ENCODE data around the gene WDR46. TPM values are rescaled to one million over a fixed set of nuclear protein-coding genes. Genes with fewer than 3 reads are reported as not detected.
A peak's percentile ranks its signal among the peaks of the same experiment; 100 is the strongest.

WDR46 gene
- total and polyA plus RNA-seq, 4 experiments from 2014 or later: 60.8 to 88.9 (median 66.0) TPM

DNA sequence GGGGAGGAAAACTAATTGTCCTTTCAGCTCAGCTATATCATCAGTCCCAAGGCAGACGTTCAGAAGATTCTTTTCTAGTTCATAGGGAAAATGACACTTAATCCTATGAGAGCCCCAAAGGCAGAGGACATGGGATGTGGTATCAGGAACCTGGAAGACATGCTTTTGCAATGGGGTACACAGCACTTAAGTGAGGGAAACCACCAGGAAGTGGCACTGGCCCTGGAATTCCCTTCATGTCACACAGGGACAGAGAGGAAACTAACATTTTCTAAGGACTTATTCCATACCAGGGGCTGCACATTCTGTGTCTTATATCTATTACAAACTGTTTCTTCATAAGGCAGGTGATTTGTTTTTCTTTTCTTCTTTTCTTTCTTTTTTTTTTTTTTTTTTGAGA lies 45.6 kb downstream of the WDR46 start:
- intact Hi-C loops (cut with micrococcal nuclease): no loop called here
- POLR2A ChIA-PET (ENCODE audit: partially characterized antibody): no interaction called here
- Histone ChIP-seq H3K27me3 (ENCODE audit: insufficient read depth, low read length) (no peaks in the 10 kb centered on the region), H3K4me3 (ENCODE audit: low read length in 2 of 2) (no peak overlapping the region), H3K4me1 (ENCODE audit: insufficient read depth, low read length) (peaks cover 10% of the 10 kb centered on the region), H3K36me3 (ENCODE audit: insufficient read depth, low read length) (no peaks in the 10 kb centered on the region), H3K9me3 (ENCODE audit: control insufficient read depth in 1 of 2, low read length in 2 of 2) (no peaks in the 10 kb centered on the region), H3K27ac (ENCODE audit: low read depth, low read length) (no peak overlapping the region)
- CTCF ChIA-PET (ENCODE audit: partially characterized antibody): interaction anchor here (0.7 to 1.3 kb wide), 4 partner anchors 28 to 1394 kb away, joined by 3 read pairs; partner anchors contain the start of genes RPS18 and VPS52
- Mint-ChIP-seq H3K4me3 (no peak overlapping the region), H3K36me3 (no peaks in the 10 kb centered on the region), H3K27ac (no peak overlapping the region), H3K4me1 (peaks cover 6 to 15% (median 11%) of the 10 kb centered on the region in 4 donors), H3K27me3 (peaks cover 5 to 12% of the 10 kb centered on the region in 2 donors), H3K9me3 (no peaks in the 10 kb centered on the region)
- no peak for DNase-seq

DNA sequence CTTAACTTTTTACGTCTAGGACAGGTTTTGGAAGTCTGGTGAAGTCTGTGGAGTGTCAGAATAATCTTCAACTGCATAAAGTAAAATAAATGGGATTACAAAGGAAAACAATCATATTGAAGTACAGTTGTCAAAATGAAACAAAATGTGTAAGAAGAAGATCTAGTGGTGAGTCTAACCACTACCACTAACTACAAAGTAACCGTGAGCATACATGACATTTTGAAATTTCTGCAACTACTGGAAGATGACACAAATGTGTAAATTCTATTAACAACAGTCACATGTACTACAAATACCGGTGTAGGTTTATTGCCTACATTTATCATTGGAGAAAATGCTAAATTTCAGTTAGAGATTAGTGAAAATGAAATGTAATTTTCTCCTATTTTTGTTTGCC lies 47.1 kb downstream of the WDR46 start:
- intact Hi-C loops (cut with micrococcal nuclease): no loop called here
- peak overlapping the region in 2 of 7 donors; percentile 8 to 19 for H3K27ac Mint-ChIP-seq
- H3K27me3 Mint-ChIP-seq: peaks cover 5 to 12% of the 10 kb centered on the region in 2 donors
- H3K36me3 Mint-ChIP-seq: no peaks in the 10 kb centered on the region
- Histone ChIP-seq H3K27ac (ENCODE audit: low read depth, low read length) (no peak overlapping the region), H3K27me3 (ENCODE audit: insufficient read depth, low read length) (no peaks in the 10 kb centered on the region), H3K36me3 (ENCODE audit: insufficient read depth, low read length) (no peaks in the 10 kb centered on the region), H3K4me1 (ENCODE audit: insufficient read depth, low read length) (peaks cover 4% of the 10 kb centered on the region), H3K4me3 (ENCODE audit: low read length in 2 of 2) (no peak overlapping the region), H3K9me3 (ENCODE audit: control insufficient read depth in 1 of 2, low read length in 2 of 2) (no peaks in the 10 kb centered on the region)
- peaks cover 3 to 7% (median 5%) of the 10 kb centered on the region in 4 donors for H3K4me1 Mint-ChIP-seq
- DNase-seq: no peak
- H3K4me3 Mint-ChIP-seq: peak overlapping the region in 2 of 8 donors; percentile 4 to 40
- no peaks in the 10 kb centered on the region for H3K9me3 Mint-ChIP-seq
- POLR2A ChIA-PET (ENCODE audit: partially characterized antibody): interaction anchor here (0.9 to 1.9 kb wide), 2 partner anchors 33 to 36 kb away, joined by 4 to 8 read pairs; partner anchors contain the start of genes B3GALT4 and RING1
- CTCF ChIA-PET (ENCODE audit: partially characterized antibody): no interaction called here

- peaks cover 9 to 23% of the 10 kb centered on the region in 2 donors for H3K27me3 Mint-ChIP-seq
- no peaks in the 10 kb centered on the region for H3K36me3 Mint-ChIP-seq
- Histone ChIP-seq H3K4me1 (ENCODE audit: insufficient read depth, low read length) (peaks cover 4% of the 10 kb centered on the region), H3K9me3 (ENCODE audit: control insufficient read depth in 1 of 2, low read length in 2 of 2) (no peaks in the 10 kb centered on the region), H3K4me3 (ENCODE audit: low read length in 2 of 2) (no peak overlapping the region), H3K27ac (ENCODE audit: low read depth, low read length) (no peak overlapping the region), H3K36me3 (ENCODE audit: insufficient read depth, low read length) (no peaks in the 10 kb centered on the region), H3K27me3 (ENCODE audit: insufficient read depth, low read length) (no peaks in the 10 kb centered on the region)
- no peak overlapping the region for H3K4me3 Mint-ChIP-seq
- intact Hi-C loops (cut with micrococcal nuclease): no loop called here
- H3K4me1 Mint-ChIP-seq: peaks cover 3 to 7% (median 5%) of the 10 kb centered on the region in 4 donors
- ChIA-PET CTCF (ENCODE audit: partially characterized antibody) (interaction anchor here (0.9 kb wide), 1 partner anchor 11 kb away, joined by 4 read pairs; no protein-coding TSS in a partner anchor), POLR2A (ENCODE audit: partially characterized antibody) (no interaction called here)
- no peak for DNase-seq
- no peak overlapping the region for H3K27ac Mint-ChIP-seq
- no peaks in the 10 kb centered on the region for H3K9me3 Mint-ChIP-seq
These were observed 51.3 kb downstream of the WDR46 start for GRCh38 chr6:33237741-33238140.

DNA sequence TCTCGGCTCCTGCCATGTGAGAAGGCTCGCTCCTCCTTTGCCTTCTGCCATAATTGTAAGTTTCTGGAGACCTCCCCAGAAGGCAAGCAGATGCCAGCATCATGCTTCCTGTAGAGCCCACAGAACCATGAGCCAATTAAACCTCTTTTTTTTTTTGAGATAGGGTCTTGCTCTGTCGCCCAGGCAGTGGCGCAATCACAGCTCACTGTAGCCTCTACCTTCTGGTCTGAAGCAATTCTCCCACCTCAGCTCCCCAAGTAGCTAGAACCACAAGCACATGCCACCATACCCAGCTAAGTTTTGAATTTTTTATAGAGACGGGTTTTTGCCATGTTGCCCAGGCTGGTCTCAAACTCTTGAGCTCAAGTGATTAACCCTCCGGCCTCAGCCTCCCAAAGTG lies 52.2 kb downstream of the WDR46 start:
- Mint-ChIP-seq H3K36me3 (no peaks in the 10 kb centered on the region), H3K4me1 (peaks cover 1 to 3% (median 2%) of the 10 kb centered on the region in 4 donors), H3K27ac (no peak overlapping the region), H3K9me3 (no peaks in the 10 kb centered on the region), H3K4me3 (no peak overlapping the region), H3K27me3 (peaks cover 12 to 21% of the 10 kb centered on the region in 2 donors)
- Histone ChIP-seq H3K36me3 (ENCODE audit: insufficient read depth, low read length) (no peaks in the 10 kb centered on the region), H3K4me1 (ENCODE audit: insufficient read depth, low read length) (peaks cover 3% of the 10 kb centered on the region), H3K27ac (ENCODE audit: low read depth, low read length) (no peak overlapping the region), H3K27me3 (ENCODE audit: insufficient read depth, low read length) (no peaks in the 10 kb centered on the region), H3K4me3 (ENCODE audit: low read length in 2 of 2) (no peak overlapping the region), H3K9me3 (ENCODE audit: control insufficient read depth in 1 of 2, low read length in 2 of 2) (no peaks in the 10 kb centered on the region)
- DNase-seq: no peak
- ChIA-PET CTCF (ENCODE audit: partially characterized antibody) (no interaction called here), POLR2A (ENCODE audit: partially characterized antibody) (interaction anchor here (1.0 kb wide), 1 partner anchor 28 kb away, joined by 3 read pairs; no protein-coding TSS in a partner anchor)
- intact Hi-C loops (cut with micrococcal nuclease): no loop called here

- no peak overlapping the region for H3K27ac ChIP-seq (ENCODE audit: low read depth, low read length)
- Mint-ChIP-seq H3K9me3 (no peaks in the 10 kb centered on the region), H3K27ac (no peak overlapping the region), H3K27me3 (peaks cover 14 to 24% of the 10 kb centered on the region in 2 donors), H3K4me3 (no peak overlapping the region), H3K4me1 (no peaks in the 10 kb centered on the region), H3K36me3 (no peaks in the 10 kb centered on the region)
- POLR2A ChIA-PET (ENCODE audit: partially characterized antibody): interaction anchor here (1.0 kb wide), 1 partner anchor 27 kb away, joined by 3 read pairs; no protein-coding TSS in a partner anchor
- H3K27me3 ChIP-seq (ENCODE audit: insufficient read depth, low read length): no peaks in the 10 kb centered on the region
- H3K36me3 ChIP-seq (ENCODE audit: insufficient read depth, low read length): no peaks in the 10 kb centered on the region
- no peaks in the 10 kb centered on the region for H3K9me3 ChIP-seq (ENCODE audit: control insufficient read depth in 1 of 2, low read length in 2 of 2)
- no peak overlapping the region for H3K4me3 ChIP-seq (ENCODE audit: low read length in 2 of 2)
- CTCF ChIA-PET (ENCODE audit: partially characterized antibody): interaction anchor here (1.2 kb wide), 1 partner anchor 12 kb away, joined by 3 read pairs; no protein-coding TSS in a partner anchor
- H3K4me1 ChIP-seq (ENCODE audit: insufficient read depth, low read length): no peaks in the 10 kb centered on the region
- DNase-seq: no peak
- intact Hi-C loops (cut with micrococcal nuclease): no loop called here
These were observed 52.7 kb downstream of the WDR46 start for GRCh38 chr6:33236328-33236727.

DNA sequence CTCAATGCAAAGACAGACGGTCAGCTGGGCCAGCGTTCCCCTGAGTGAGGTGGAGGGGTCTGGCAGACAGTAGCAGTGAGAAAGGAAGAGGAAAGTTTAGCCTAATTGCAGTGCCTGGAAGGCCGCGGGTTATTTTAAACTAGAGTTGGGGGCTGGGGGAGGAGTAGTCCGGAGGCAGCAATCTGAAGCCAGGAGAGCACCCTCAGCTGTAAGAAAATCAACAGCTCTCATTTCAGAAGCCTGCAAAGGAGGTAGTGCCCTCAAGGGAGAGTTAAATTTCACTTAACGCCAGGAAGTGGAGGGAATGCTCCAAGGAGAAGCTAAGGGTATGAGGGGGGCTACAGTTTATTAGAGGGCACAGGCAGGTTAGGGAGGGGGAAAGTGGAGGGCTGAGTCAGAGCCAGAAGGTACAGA lies 53.8 kb downstream of the WDR46 start:
- H3K4me1 Mint-ChIP-seq: no peaks in the 10 kb centered on the region
- Histone ChIP-seq H3K4me1 (ENCODE audit: insufficient read depth, low read length) (no peaks in the 10 kb centered on the region), H3K27ac (ENCODE audit: low read depth, low read length) (no peak overlapping the region), H3K27me3 (ENCODE audit: insufficient read depth, low read length) (no peaks in the 10 kb centered on the region), H3K36me3 (ENCODE audit: insufficient read depth, low read length) (no peaks in the 10 kb centered on the region), H3K9me3 (ENCODE audit: control insufficient read depth in 1 of 2, low read length in 2 of 2) (no peaks in the 10 kb centered on the region), H3K4me3 (ENCODE audit: low read length in 2 of 2) (no peak overlapping the region)
- ChIA-PET POLR2A (ENCODE audit: partially characterized antibody) (no interaction called here), CTCF (ENCODE audit: partially characterized antibody) (interaction anchor here (1.0 to 1.2 kb wide), 2 partner anchors 13 to 109 kb away, joined by 3 read pairs; no protein-coding TSS in a partner anchor)
- no peaks in the 10 kb centered on the region for H3K9me3 Mint-ChIP-seq
- peaks cover 16 to 27% of the 10 kb centered on the region in 2 donors for H3K27me3 Mint-ChIP-seq
- intact Hi-C loops (cut with micrococcal nuclease): no loop called here
- H3K27ac Mint-ChIP-seq: no peak overlapping the region
- DNase-seq: no peak
- no peak overlapping the region for H3K4me3 Mint-ChIP-seq
- H3K36me3 Mint-ChIP-seq: no peaks in the 10 kb centered on the region

All from CD4-positive, alpha-beta memory T cell (primary cell).